Measurements from ENCODE around the gene DPYSL5.

GRCh38 chr2:26982102-26982742 lies 134.3 kb downstream of the DPYSL5 start:
- TF ChIP-seq CTCF (IDR thresholded peaks at IDR 0.05) (peak; percentile 30 to 64 (median 46)), POLR2AphosphoS5 (IDR thresholded peaks at IDR 0.05) (peak; percentile 46 to 70)
